SK-N-SH (cell line): ENCODE data around the gene NLGN2. TPM values are rescaled to one million over a fixed set of nuclear protein-coding genes. Genes with fewer than 3 reads are reported as not detected.

Experiments used
- CTCF ChIA-PET: fragments of 300-600, 350-600 bp; formaldehyde crosslinking; extraction: SDS; loops from one replicate; lab custom pipeline; 2021; lab: Yijun Ruan, JAX
- POLR2A ChIA-PET: fragments of 350-600 bp; sonication (Branson Sonifier 250); formaldehyde crosslinking; extraction: SDS; loops from one replicate; lab custom pipeline; 2020; ENCODE audit warnings: antibody characterized with exemption, inconsistent platforms; lab: Yijun Ruan, JAX
- DNase-seq: peaks from one replicate; pipeline ENCODE4 v3.0.0; 2012
- H2AFZ ChIP-seq: fragments of 200-600 bp; sonication (generic); 2 replicates; pipeline ENCODE4 v1.8.1; 2016; ENCODE audit warnings: antibody characterized with exemption, mild to moderate bottlenecking, low read depth
- H3F3A ChIP-seq: fragments of 200-600 bp; sonication (generic); replicated peaks from 2 replicates; pipeline ENCODE3; 2016; ENCODE audit warnings: antibody characterized with exemption, mild to moderate bottlenecking; ENCODE audit not compliant: insufficient read depth
- H3K27ac ChIP-seq, 2 experiments: fragments of 200-500 bp in 1 of 2; fragments of 200-600 bp in 1 of 2; sonication (Bioruptor generic) in 1 of 2; sonication (generic), shearing (Covaris generic) in 1 of 2; 2 replicates each; pipeline versions ENCODE4 v1.5.1 to v1.6.1; 2014 to 2016; ENCODE audit warnings: low read depth in 2 of 2, inconsistent platforms in 1 of 2, low read length in 1 of 2, mild to moderate bottlenecking in 1 of 2, mixed read lengths in 1 of 2
- H3K27me3 ChIP-seq: fragments of 200-600 bp; sonication (generic), shearing (Covaris generic); 2 replicates; pipeline ENCODE4 v1.6.1; 2016; ENCODE audit warnings: mixed run types; ENCODE audit not compliant: insufficient read depth
- H3K36me3 ChIP-seq, 2 experiments: fragments of 200-500 bp in 1 of 2; fragments of 200-600 bp in 1 of 2; sonication (Bioruptor generic) in 1 of 2; sonication (generic) in 1 of 2; replicated peaks in 1 of 2; 2 replicates each; pipeline versions ENCODE3 to v1.5.1; 2014 to 2016; ENCODE audit warnings: low read length in 1 of 2, mild to moderate bottlenecking in 1 of 2; ENCODE audit not compliant: insufficient read depth in 2 of 2, control insufficient read depth in 1 of 2
- H3K4me1 ChIP-seq, 2 experiments: fragments of 200-500 bp in 1 of 2; fragments of 200-600 bp in 1 of 2; sonication (Bioruptor generic) in 1 of 2; sonication (generic), shearing (Covaris generic) in 1 of 2; 2 replicates each; pipeline versions ENCODE4 v1.5.1 to v1.6.1; 2014 to 2016; ENCODE audit warnings: low read depth in 1 of 2, low read length in 1 of 2, mixed run types in 1 of 2; ENCODE audit not compliant: insufficient read depth in 2 of 2, control insufficient read depth in 1 of 2
- H3K4me2 ChIP-seq: fragments of 200-600 bp; sonication (generic), shearing (Covaris generic); 2 replicates; pipeline ENCODE4 v1.6.1; 2017; ENCODE audit warnings: mixed run types
- H3K4me3 ChIP-seq, 2 experiments: fragments of 200-500 bp in 1 of 2; fragments of 200-600 bp in 1 of 2; sonication (Bioruptor generic) in 1 of 2; sonication (generic), shearing (Covaris generic) in 1 of 2; 2 replicates each; pipeline versions ENCODE4 v1.5.1 to v1.8.1; 2014 to 2016; ENCODE audit warnings: low read depth in 2 of 2, inconsistent platforms in 1 of 2, low read length in 1 of 2, mild to moderate bottlenecking in 1 of 2, mixed read lengths in 1 of 2, moderate library complexity in 1 of 2
- H3K79me2 ChIP-seq: fragments of 200-600 bp; sonication (generic); 2 replicates; pipeline ENCODE4 v1.8.1; 2017; ENCODE audit warnings: mild to moderate bottlenecking; ENCODE audit not compliant: insufficient read depth
- H3K9ac ChIP-seq: fragments of 200-600 bp; sonication (generic); 2 replicates; pipeline ENCODE4 v1.6.1; 2017; ENCODE audit warnings: mixed run types
- H3K9me2 ChIP-seq: fragments of 200-600 bp; sonication (generic); 2 replicates; pipeline ENCODE4 v1.6.1; 2017; ENCODE audit warnings: mixed run types
- H3K9me3 ChIP-seq: fragments of 200-600 bp; sonication (generic); 2 replicates; pipeline ENCODE4 v1.6.1; 2017; ENCODE audit warnings: mixed run types, mild to moderate bottlenecking, moderate library complexity
- H4K20me1 ChIP-seq: fragments of 200-600 bp; sonication (generic); 2 replicates; pipeline ENCODE4 v1.6.1; 2017; ENCODE audit warnings: mild to moderate bottlenecking, mixed run types; ENCODE audit not compliant: insufficient read depth
- CHD2 ChIP-seq: fragments of 150-350 bp; IDR thresholded peaks from 2 replicates; pipeline ENCODE4 v1.6.1; 2018; ENCODE audit warnings: low read length; ENCODE audit not compliant: partially characterized antibody
- CTCF ChIP-seq: fragments of 200-600 bp; sonication (generic); IDR thresholded peaks from 2 replicates; pipeline ENCODE4 v1.6.1; 2017; ENCODE audit warnings: antibody characterized with exemption, mild to moderate bottlenecking, moderate library complexity
- ELF1 ChIP-seq: IDR thresholded peaks from 2 replicates; pipeline ENCODE4 v1.4.0; 2012
- FOSL2 ChIP-seq: IDR thresholded peaks from 2 replicates; pipeline ENCODE4 v1.4.0; 2012; ENCODE audit warnings: low read depth, mild to moderate bottlenecking, moderate library complexity, borderline replicate concordance
- FOXJ3 ChIP-seq: sonication (generic); formaldehyde crosslinking; IDR thresholded peaks from 2 replicates; pipeline ENCODE4 v1.5.1; 2020; ENCODE audit warnings: mild to moderate bottlenecking, missing genetic modification reagents
- GABPA ChIP-seq: IDR thresholded peaks from 2 replicates; pipeline ENCODE4 v1.4.0; 2012; ENCODE audit warnings: low read depth, mild to moderate bottlenecking
- GATA2 ChIP-seq: sonication (generic); formaldehyde crosslinking; IDR thresholded peaks from 2 replicates; pipeline ENCODE4 v1.5.0; 2020; ENCODE audit warnings: mild to moderate bottlenecking, missing genetic modification reagents
- JUND ChIP-seq: IDR thresholded peaks from 2 replicates; pipeline ENCODE4 v1.4.0; 2012
- MEF2A ChIP-seq: IDR thresholded peaks from 2 replicates; pipeline ENCODE4 v1.4.0; 2012; ENCODE audit warnings: low read depth, borderline replicate concordance
- MXI1 ChIP-seq: IDR thresholded peaks from 2 replicates; pipeline ENCODE4 v1.6.1; 2012; ENCODE audit warnings: mild to moderate bottlenecking, low read depth, low read length, improper control_type of control experiment
- NFIC ChIP-seq: IDR thresholded peaks from 2 replicates; pipeline ENCODE4 v1.4.0; 2012; ENCODE audit warnings: borderline replicate concordance
- NRF1 ChIP-seq: IDR thresholded peaks from 2 replicates; pipeline ENCODE4 v1.6.1; 2012; ENCODE audit warnings: low read depth, mild to moderate bottlenecking, low read length
- RAD21 ChIP-seq: IDR thresholded peaks from 2 replicates; pipeline ENCODE4 v1.6.1; 2012; ENCODE audit warnings: mild to moderate bottlenecking, low read length
- RCOR1 ChIP-seq: fragments of 150-350 bp; IDR thresholded peaks from 2 replicates; pipeline ENCODE4 v1.6.1; 2017; ENCODE audit warnings: antibody characterized with exemption, low read length
- RFX5 ChIP-seq: IDR thresholded peaks from 2 replicates; pipeline ENCODE4 v1.6.1; 2012; ENCODE audit warnings: mild to moderate bottlenecking, improper control_type of control experiment, low read length
- RXRA ChIP-seq: IDR thresholded peaks from 2 replicates; pipeline ENCODE4 v1.4.0; 2012; ENCODE audit warnings: low read depth, mild to moderate bottlenecking, borderline replicate concordance
- SIN3A ChIP-seq: IDR thresholded peaks from 2 replicates; pipeline ENCODE4 v1.6.1; 2012; ENCODE audit warnings: low read depth, mild to moderate bottlenecking, low read length, moderate library complexity, borderline replicate concordance
- SMC3 ChIP-seq: IDR thresholded peaks from 2 replicates; pipeline ENCODE4 v1.6.1; 2012; ENCODE audit warnings: low read depth, low read length, improper control_type of control experiment
- TEAD4 ChIP-seq: IDR thresholded peaks from 2 replicates; pipeline ENCODE4 v1.4.0; 2012; ENCODE audit warnings: mild to moderate bottlenecking, borderline replicate concordance; ENCODE audit not compliant: insufficient read depth
- USF1 ChIP-seq: IDR thresholded peaks from 2 replicates; pipeline ENCODE4 v1.4.0; 2012; ENCODE audit warnings: low read depth, borderline replicate concordance
- USF2 ChIP-seq: fragments of 150-350 bp; IDR thresholded peaks from 2 replicates; pipeline ENCODE4 v1.6.1; 2017; ENCODE audit warnings: antibody characterized with exemption, low read length, low read depth, borderline replicate concordance
- YY1 ChIP-seq: IDR thresholded peaks from 2 replicates; pipeline ENCODE4 v1.4.0; 2012; ENCODE audit warnings: low read depth, mild to moderate bottlenecking
- ZBTB33 ChIP-seq: IDR thresholded peaks from 2 replicates; pipeline ENCODE4 v1.4.0; 2012; ENCODE audit warnings: low read depth, borderline replicate concordance
- WGBS: methylation state at CpG from one replicate; pipeline ENCODE4 v1.1.6; 2017; ENCODE audit warnings: low lambda C conversion rate; 5-methylcytosine and 5-hydroxymethylcytosine counted together
- polyA plus RNA-seq, 3 experiments: library from polyadenylated mRNA; depleted of rRNA; stranded (reverse); fragments of >200 nt; gene quantifications; 2 replicates each; pipeline ENCODE4 v1.2.3, GENCODE V29; 2012
- TF ChIP-seq, protein P1 (sequence below): IDR thresholded peaks from 2 replicates; pipeline ENCODE4 v1.6.1; 2012; ENCODE audit warnings: mild to moderate bottlenecking, low read depth, low read length, moderate library complexity

Gene NLGN2
- polyA plus RNA-seq, 1 of the 3 experiments (the other 2 are of a cell fraction): 29.9 TPM

DNA sequence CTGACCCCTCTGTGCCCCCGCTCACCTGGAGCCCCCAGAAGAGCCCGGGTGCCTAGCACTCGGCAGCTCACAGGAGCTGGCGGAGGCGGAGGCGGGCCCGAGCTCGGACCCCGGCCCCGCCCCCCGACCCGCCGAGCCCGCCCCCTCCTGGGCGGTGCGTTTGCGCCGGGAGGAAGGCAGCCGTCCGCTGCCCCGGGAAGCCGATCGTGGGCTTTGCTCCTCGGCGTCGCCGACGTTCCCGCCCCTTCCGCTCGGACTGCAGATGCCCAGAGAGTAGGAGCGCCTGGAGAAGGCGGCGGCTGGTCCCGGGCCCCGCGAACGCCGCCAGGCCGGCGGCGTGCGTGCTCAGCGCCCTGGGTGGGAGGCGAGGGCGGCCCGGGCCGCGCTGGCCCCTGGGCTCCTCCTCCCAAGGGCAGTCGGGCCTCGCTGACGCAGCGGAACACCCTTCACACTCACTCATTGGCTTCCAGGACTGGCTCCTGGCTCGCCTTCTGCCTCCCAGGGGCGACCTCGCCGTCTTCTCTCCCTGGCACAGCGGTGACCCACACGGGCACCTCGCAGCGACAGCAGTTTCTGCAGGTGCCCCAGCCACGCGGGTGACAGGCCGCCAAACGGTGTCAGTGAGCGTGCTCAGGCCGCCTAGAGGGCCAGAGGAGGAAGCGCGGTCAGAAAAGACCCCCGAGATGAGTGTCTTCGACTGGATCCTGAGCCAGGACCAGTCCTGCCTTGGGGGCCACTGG, 13.0 kb upstream of the NLGN2 start, which contains the start of gene PLSCR3:
Gene PLSCR3, minus strand, starts transcription at position 74 of the 740 bp plus-strand sequence. CDS start 415 bp downstream, outside the sequence.
- no peaks in the 10 kb centered on the region for H3K27me3 ChIP-seq
- 1% methylated on average over 33 of the region's 71 CpGs for WGBS
- H3K4me2 ChIP-seq: peak within 1 kb of the TSS; percentile 99
- TF ChIP-seq, protein P1, sequence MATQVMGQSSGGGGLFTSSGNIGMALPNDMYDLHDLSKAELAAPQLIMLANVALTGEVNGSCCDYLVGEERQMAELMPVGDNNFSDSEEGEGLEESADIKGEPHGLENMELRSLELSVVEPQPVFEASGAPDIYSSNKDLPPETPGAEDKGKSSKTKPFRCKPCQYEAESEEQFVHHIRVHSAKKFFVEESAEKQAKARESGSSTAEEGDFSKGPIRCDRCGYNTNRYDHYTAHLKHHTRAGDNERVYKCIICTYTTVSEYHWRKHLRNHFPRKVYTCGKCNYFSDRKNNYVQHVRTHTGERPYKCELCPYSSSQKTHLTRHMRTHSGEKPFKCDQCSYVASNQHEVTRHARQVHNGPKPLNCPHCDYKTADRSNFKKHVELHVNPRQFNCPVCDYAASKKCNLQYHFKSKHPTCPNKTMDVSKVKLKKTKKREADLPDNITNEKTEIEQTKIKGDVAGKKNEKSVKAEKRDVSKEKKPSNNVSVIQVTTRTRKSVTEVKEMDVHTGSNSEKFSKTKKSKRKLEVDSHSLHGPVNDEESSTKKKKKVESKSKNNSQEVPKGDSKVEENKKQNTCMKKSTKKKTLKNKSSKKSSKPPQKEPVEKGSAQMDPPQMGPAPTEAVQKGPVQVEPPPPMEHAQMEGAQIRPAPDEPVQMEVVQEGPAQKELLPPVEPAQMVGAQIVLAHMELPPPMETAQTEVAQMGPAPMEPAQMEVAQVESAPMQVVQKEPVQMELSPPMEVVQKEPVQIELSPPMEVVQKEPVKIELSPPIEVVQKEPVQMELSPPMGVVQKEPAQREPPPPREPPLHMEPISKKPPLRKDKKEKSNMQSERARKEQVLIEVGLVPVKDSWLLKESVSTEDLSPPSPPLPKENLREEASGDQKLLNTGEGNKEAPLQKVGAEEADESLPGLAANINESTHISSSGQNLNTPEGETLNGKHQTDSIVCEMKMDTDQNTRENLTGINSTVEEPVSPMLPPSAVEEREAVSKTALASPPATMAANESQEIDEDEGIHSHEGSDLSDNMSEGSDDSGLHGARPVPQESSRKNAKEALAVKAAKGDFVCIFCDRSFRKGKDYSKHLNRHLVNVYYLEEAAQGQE: no peak; the same call in 1 of the 2 replicates
- TF ChIP-seq CHD2: no peak
- TF ChIP-seq RAD21: no peak
- no peak for TF ChIP-seq YY1
- no peak for TF ChIP-seq ZBTB33
- TF ChIP-seq USF2: no peak
- no peak for TF ChIP-seq USF1
- TF ChIP-seq SMC3: no peak
- TF ChIP-seq SIN3A: peak; percentile 19; the same call in 1 of the 2 replicates
- TF ChIP-seq ELF1: no peak
- TF ChIP-seq GABPA: peak; percentile 71
- TF ChIP-seq FOSL2: no peak
- TF ChIP-seq RFX5: 0 out of 2 replicates have a peak, but pooled peaks have one; percentile 8
- TF ChIP-seq JUND: no peak
- no peak for TF ChIP-seq RCOR1
- peak; percentile 61; the same call in 1 of the 2 replicates for TF ChIP-seq FOXJ3 (CRISPR knock-in tag)
- no peak for TF ChIP-seq NFIC
- TF ChIP-seq CTCF: peak; percentile 39
- no peak for TF ChIP-seq MEF2A
- no peak for TF ChIP-seq GATA2 (CRISPR knock-in tag)
- TF ChIP-seq TEAD4: no peak
- peak; percentile 49; the same call in 1 of the 2 replicates for TF ChIP-seq NRF1
- no peak for TF ChIP-seq RXRA
- TF ChIP-seq MXI1: peak; percentile 78

More for the DNA sequence above, 13.0 kb upstream of the NLGN2 start, which contains the start of gene PLSCR3:
- peaks cover 22% of the 10 kb centered on the region; the same call in 1 of the 2 replicates for H3K79me2 ChIP-seq
- no peaks in the 10 kb centered on the region for H3K9me3 ChIP-seq
- peak within 1 kb of the TSS; percentile 85 to 91 for H3K27ac ChIP-seq
- H3K9me2 ChIP-seq: no peaks in the 10 kb centered on the region
- H2AFZ ChIP-seq: peak within 1 kb of the TSS; percentile 79
- H3K36me3 ChIP-seq: peaks cover 16 to 23% of the 10 kb centered on the region in 2 experiments
- peaks cover 16% of the 10 kb centered on the region for H3F3A ChIP-seq
- POLR2A ChIA-PET: interaction anchor here (1.0 kb wide), 1 partner anchor 9 kb away, joined by 4 read pairs; the partner anchor contains the start of gene TMEM256
- H3K9ac ChIP-seq: peak within 1 kb of the TSS; percentile 89
- no peaks in the 10 kb centered on the region for H4K20me1 ChIP-seq
- peak within 1 kb of the TSS; percentile 79 to 92 for H3K4me3 ChIP-seq
- peaks cover 0 to 9% of the 10 kb centered on the region in 2 experiments; a peak in 1 of 4 replicates for H3K4me1 ChIP-seq
- CTCF ChIA-PET: interaction anchor here (1.5 to 2.5 kb wide), 3 partner anchors 11 to 108 kb away, joined by 4 to 13 read pairs (median 6); no protein-coding TSS in a partner anchor
- DNase-seq: peak; percentile 98
